HG03139 (cell line): Measurements from ENCODE around the gene SEMA4A.

ENCODE experiments used
- ATAC-seq: cut with Tn5 transposase; IDR thresholded peaks from one replicate; pipeline ENCODE4 v1.9.1; 2021; ENCODE audit not compliant: unreplicated experiment

The SEMA4A gene

GRCh38 chr1:156134716-156135435 is 18.5 kb upstream of the SEMA4A start:
- no peak for ATAC-seq

GRCh38 chr1:156135930-156136871 is 17.2 kb upstream of the SEMA4A start:
- ATAC-seq, result no peak

- no peak for ATAC-seq
Observed at GRCh38 chr1:156136970-156137483, 16.4 kb upstream of the SEMA4A start.

- ATAC-seq, result no peak
Observed at GRCh38 chr1:156138458-156138867, 14.9 kb upstream of the SEMA4A start.

- ATAC-seq, result no peak
Observed at GRCh38 chr1:156140879-156141707, 12.3 kb upstream of the SEMA4A start.

- no peak for ATAC-seq
Observed at GRCh38 chr1:156143765-156144489, 9.5 kb upstream of the SEMA4A start.

GRCh38 chr1:156144742-156145141 is 8.6 kb upstream of the SEMA4A start:
- ATAC-seq, result no peak

- ATAC-seq, result no peak
Observed at GRCh38 chr1:156145650-156146019, 7.8 kb upstream of the SEMA4A start.

GRCh38 chr1:156146020-156146768 is 7.2 kb upstream of the SEMA4A start:
- ATAC-seq, result peak; percentile 33

- no peak for ATAC-seq
Observed at GRCh38 chr1:156146769-156147405, 6.5 kb upstream of the SEMA4A start.

- ATAC-seq, result no peak
Observed at GRCh38 chr1:156148216-156148615, 5.2 kb upstream of the SEMA4A start.

GRCh38 chr1:156149374-156150332 is 3.7 kb upstream of the SEMA4A start:
- no peak for ATAC-seq

- ATAC-seq, result no peak
Observed at GRCh38 chr1:156150333-156151011, 2.9 kb upstream of the SEMA4A start.

- no peak for ATAC-seq
Observed at GRCh38 chr1:156151093-156151688, 2.2 kb upstream of the SEMA4A start.

- ATAC-seq, result no peak
Observed at GRCh38 chr1:156152628-156153027, 757 bp upstream of the SEMA4A start.

- ATAC-seq, result no peak
Observed at GRCh38 chr1:156154317-156154749, 948 bp downstream of the SEMA4A start.
